Measurements from ENCODE around the gene PTPRN2. TPM values are rescaled to one million over a fixed set of nuclear protein-coding genes. Genes with fewer than 3 reads are reported as not detected.

The PTPRN2 gene
- total and polyA plus RNA-seq, 2 donors (not counting 3 experiments of a cell fraction or from before 2014, with no cell fraction given), result 0.62 to 0.88 TPM

DNA sequence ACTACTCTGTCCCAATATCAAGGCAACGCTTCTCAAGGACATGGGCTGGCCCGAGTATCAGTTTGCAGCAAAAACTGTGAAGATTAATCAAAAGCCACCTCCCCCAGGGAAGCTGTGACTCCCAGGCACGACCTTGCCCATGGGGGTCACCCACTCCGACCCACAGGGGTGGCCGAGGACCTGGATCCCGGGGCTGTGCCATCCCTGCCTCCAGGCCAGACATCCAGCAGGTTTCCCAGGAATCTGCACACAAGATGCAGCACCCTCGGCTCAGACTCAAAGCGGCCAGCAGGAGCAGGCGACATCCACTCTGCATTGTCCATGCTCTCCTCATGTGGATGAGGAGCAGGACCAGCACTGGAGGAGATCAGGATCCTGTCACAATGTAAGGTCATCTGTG is 39.8 kb downstream of the PTPRN2 start:
- Histone ChIP-seq H3K4me1 (ENCODE audit: control insufficient read depth, extremely low read depth, insufficient read depth, low read length) (no peaks in the 10 kb centered on the region), H3K9ac (replicated peaks; ENCODE audit: extremely low read depth, insufficient read depth, low read length) (no peak overlapping the region), H3K4me2 (ENCODE audit: insufficient read depth, low read length) (no peak overlapping the region), H3K79me2 (ENCODE audit: control insufficient read depth, insufficient read depth, low read length) (no peaks in the 10 kb centered on the region), H3K9me3 (replicated peaks; ENCODE audit: control insufficient read depth, insufficient read depth, low read length) (no peaks in the 10 kb centered on the region), H2AFZ (ENCODE audit: low read depth, low read length) (no peak overlapping the region), H3K36me3 (ENCODE audit: control insufficient read depth in 2 of 2, extremely low read depth in 1 of 2, insufficient read depth in 2 of 2, low read length in 2 of 2) (no peaks in the 10 kb centered on the region), H4K20me1 (replicated peaks; ENCODE audit: control insufficient read depth, extremely low read depth, insufficient read depth, low read length) (no peaks in the 10 kb centered on the region), H3K27me3 (ENCODE audit: control insufficient read depth in 2 of 2, insufficient read depth in 2 of 2, low read length in 2 of 2) (no peaks in the 10 kb centered on the region), H3K4me3 (replicated peaks in 1 of 3; ENCODE audit: insufficient read depth in 1 of 3, low read depth in 1 of 3, low read length in 3 of 3) (no peak overlapping the region), H3K27ac (ENCODE audit: insufficient read depth, low read depth, low read length) (no peak overlapping the region), H3K9me1 (replicated peaks; ENCODE audit: control insufficient read depth, extremely low read depth, insufficient read depth, low read length) (no peaks in the 10 kb centered on the region)
- ChIA-PET POLR2A (no interaction called here), CTCF (no interaction called here)
- dilution Hi-C loops (cut with MboI; ENCODE audit: extremely low pct_ligation_motif_present, low sequenced_read_pairs), result no loop called here
- no peak for TF ChIP-seq MYC (IDR thresholded peaks at IDR 0.05; ENCODE audit: low read depth, low read length)
- no peak for FAIRE-seq
- no TSS peak for BruUV-seq (replicated peaks)
- DNase-seq (ENCODE audit: low read depth, low spot score), result no peak
- intact Hi-C loops (cut with micrococcal nuclease), result no loop called here

DNA sequence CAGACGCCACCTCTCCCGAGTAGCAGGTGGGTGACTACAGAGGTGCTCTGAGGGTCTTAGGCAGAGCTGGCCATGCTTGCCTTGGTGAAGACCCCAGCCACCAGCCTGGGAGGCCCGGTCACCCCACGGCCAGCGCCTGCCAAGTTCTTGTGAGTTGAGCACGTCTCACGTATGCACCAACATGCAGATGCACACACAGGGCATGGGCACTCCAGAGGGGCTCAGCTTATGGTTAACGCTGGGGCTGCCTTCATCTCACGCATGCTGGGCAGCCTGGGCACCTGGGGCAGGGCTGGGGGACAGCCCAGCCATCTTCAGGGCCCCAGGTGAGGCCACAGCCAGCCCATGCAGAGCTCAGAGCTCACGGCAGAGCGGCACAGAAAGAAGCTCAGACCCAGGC is 41.0 kb downstream of the PTPRN2 start:
- Histone ChIP-seq H3K4me1 (ENCODE audit: control insufficient read depth, extremely low read depth, insufficient read depth, low read length) (no peaks in the 10 kb centered on the region), H3K27me3 (ENCODE audit: control insufficient read depth in 2 of 2, insufficient read depth in 2 of 2, low read length in 2 of 2) (no peaks in the 10 kb centered on the region), H3K4me2 (ENCODE audit: insufficient read depth, low read length) (no peak overlapping the region), H3K36me3 (ENCODE audit: control insufficient read depth in 2 of 2, extremely low read depth in 1 of 2, insufficient read depth in 2 of 2, low read length in 2 of 2) (no peaks in the 10 kb centered on the region), H3K9ac (replicated peaks; ENCODE audit: extremely low read depth, insufficient read depth, low read length) (no peak overlapping the region), H3K9me1 (replicated peaks; ENCODE audit: control insufficient read depth, extremely low read depth, insufficient read depth, low read length) (no peaks in the 10 kb centered on the region), H2AFZ (ENCODE audit: low read depth, low read length) (no peak overlapping the region), H3K27ac (ENCODE audit: insufficient read depth, low read depth, low read length) (no peak overlapping the region), H3K4me3 (replicated peaks in 1 of 3; ENCODE audit: insufficient read depth in 1 of 3, low read depth in 1 of 3, low read length in 3 of 3) (no peak overlapping the region), H3K9me3 (replicated peaks; ENCODE audit: control insufficient read depth, insufficient read depth, low read length) (no peaks in the 10 kb centered on the region), H3K79me2 (ENCODE audit: control insufficient read depth, insufficient read depth, low read length) (no peaks in the 10 kb centered on the region), H4K20me1 (replicated peaks; ENCODE audit: control insufficient read depth, extremely low read depth, insufficient read depth, low read length) (no peaks in the 10 kb centered on the region)
- CTCF ChIA-PET, result no interaction called here
- TF ChIP-seq POLR2AphosphoS5 (IDR thresholded peaks at IDR 0.05; ENCODE audit: insufficient read depth, low read depth, low read length) (no peak), FOS (IDR thresholded peaks at IDR 0.05; ENCODE audit: borderline replicate concordance, insufficient read depth, low read length) (no peak), EZH2 (IDR thresholded peaks at IDR 0.05; ENCODE audit: borderline replicate concordance, low read depth, low read length, severe bottlenecking) (no peak), JUN (IDR thresholded peaks at IDR 0.05; ENCODE audit: borderline replicate concordance, insufficient read depth, insufficient read length, low read depth) (no peak), MYC (IDR thresholded peaks at IDR 0.05; ENCODE audit: low read depth, low read length) (no peak), GATA2 (IDR thresholded peaks at IDR 0.05; ENCODE audit: insufficient read depth, insufficient read length, low read depth, low read length) (no peak), POLR2A (IDR thresholded peaks at IDR 0.05; ENCODE audit: low read depth, low read length) (no peak)
- TF ChIP-seq, protein P1, sequence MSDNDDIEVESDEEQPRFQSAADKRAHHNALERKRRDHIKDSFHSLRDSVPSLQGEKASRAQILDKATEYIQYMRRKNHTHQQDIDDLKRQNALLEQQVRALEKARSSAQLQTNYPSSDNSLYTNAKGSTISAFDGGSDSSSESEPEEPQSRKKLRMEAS (IDR thresholded peaks at IDR 0.05; ENCODE audit: insufficient read depth, insufficient read length), result no peak
- TF ChIP-seq, protein P2, sequence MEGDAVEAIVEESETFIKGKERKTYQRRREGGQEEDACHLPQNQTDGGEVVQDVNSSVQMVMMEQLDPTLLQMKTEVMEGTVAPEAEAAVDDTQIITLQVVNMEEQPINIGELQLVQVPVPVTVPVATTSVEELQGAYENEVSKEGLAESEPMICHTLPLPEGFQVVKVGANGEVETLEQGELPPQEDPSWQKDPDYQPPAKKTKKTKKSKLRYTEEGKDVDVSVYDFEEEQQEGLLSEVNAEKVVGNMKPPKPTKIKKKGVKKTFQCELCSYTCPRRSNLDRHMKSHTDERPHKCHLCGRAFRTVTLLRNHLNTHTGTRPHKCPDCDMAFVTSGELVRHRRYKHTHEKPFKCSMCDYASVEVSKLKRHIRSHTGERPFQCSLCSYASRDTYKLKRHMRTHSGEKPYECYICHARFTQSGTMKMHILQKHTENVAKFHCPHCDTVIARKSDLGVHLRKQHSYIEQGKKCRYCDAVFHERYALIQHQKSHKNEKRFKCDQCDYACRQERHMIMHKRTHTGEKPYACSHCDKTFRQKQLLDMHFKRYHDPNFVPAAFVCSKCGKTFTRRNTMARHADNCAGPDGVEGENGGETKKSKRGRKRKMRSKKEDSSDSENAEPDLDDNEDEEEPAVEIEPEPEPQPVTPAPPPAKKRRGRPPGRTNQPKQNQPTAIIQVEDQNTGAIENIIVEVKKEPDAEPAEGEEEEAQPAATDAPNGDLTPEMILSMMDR (IDR thresholded peaks at IDR 0.05; ENCODE audit: extremely low read depth in 1 of 2, insufficient read depth in 1 of 2, low read depth in 1 of 2, low read length in 2 of 2), result no peak
- POLR2A ChIA-PET, result no interaction called here
- BruUV-seq (replicated peaks), result no TSS peak
- intact Hi-C loops (cut with micrococcal nuclease), result no loop called here
- dilution Hi-C loops (cut with MboI; ENCODE audit: extremely low pct_ligation_motif_present, low sequenced_read_pairs), result no loop called here
- DNase-seq (ENCODE audit: low read depth, low spot score) (no peak), FAIRE-seq (no peak)

Data from endothelial cell of umbilical vein (primary cell).